Colon (tissue), 2 donors: ENCODE measurements around the gene DAZAP1.

ENCODE experiments used
- FAIRE-seq: peaks from 2 replicates; lab custom pipeline; 2012; peaks lifted over from hg19 to GRCh38; lab: Jason Lieb, UNC
- donor health status: control.
- donor health status: control.

DAZAP1 gene

GRCh38 chr19:1459479-1459878 lies 52.1 kb downstream of the DAZAP1 start:
- no peak for FAIRE-seq

GRCh38 chr19:1460033-1460995 lies 52.9 kb downstream of the DAZAP1 start:
- FAIRE-seq: no peak

GRCh38 chr19:1461862-1462261 lies 54.5 kb downstream of the DAZAP1 start:
- no peak for FAIRE-seq

GRCh38 chr19:1465191-1466016 lies 58.0 kb downstream of the DAZAP1 start:
- FAIRE-seq: no peak

- FAIRE-seq: no peak
These were observed 58.7 kb downstream of the DAZAP1 start for GRCh38 chr19:1466018-1466460.

- FAIRE-seq: no peak
These were observed 59.3 kb downstream of the DAZAP1 start for GRCh38 chr19:1466461-1467214.

GRCh38 chr19:1467215-1467489 lies 59.8 kb downstream of the DAZAP1 start:
- FAIRE-seq: no peak

- FAIRE-seq: no peak
These were observed 60.3 kb downstream of the DAZAP1 start for GRCh38 chr19:1467490-1468273.

GRCh38 chr19:1468274-1468820 lies 61.0 kb downstream of the DAZAP1 start:
- no peak for FAIRE-seq

GRCh38 chr19:1468821-1469254 lies 61.5 kb downstream of the DAZAP1 start:
- FAIRE-seq: no peak

GRCh38 chr19:1469255-1470054 lies 62.1 kb downstream of the DAZAP1 start:
- FAIRE-seq: no peak

GRCh38 chr19:1470055-1470304 lies 62.6 kb downstream of the DAZAP1 start:
- FAIRE-seq: no peak

- no peak for FAIRE-seq
These were observed 63.1 kb downstream of the DAZAP1 start for GRCh38 chr19:1470305-1471009.

GRCh38 chr19:1471010-1471514 lies 63.7 kb downstream of the DAZAP1 start:
- FAIRE-seq: no peak

GRCh38 chr19:1471515-1472160 lies 64.3 kb downstream of the DAZAP1 start:
- FAIRE-seq: no peak

GRCh38 chr19:1472231-1473084 lies 65.1 kb downstream of the DAZAP1 start:
- no peak for FAIRE-seq

GRCh38 chr19:1473085-1473851 lies 65.9 kb downstream of the DAZAP1 start:
- FAIRE-seq: no peak
